GM12878 (cell line): Measurements from ENCODE around the gene HINFP. TPM values are rescaled to one million over a fixed set of nuclear protein-coding genes. Genes with fewer than 3 reads are reported as not detected.

Experiments
- ATAC-seq: fragments of 200-7000 bp; cut with Tn5 transposase; 3 replicates; pipeline ENCODE4 v1.9.1; 2020; ENCODE audit warnings: mild to moderate bottlenecking, moderate library complexity
- BruUV-seq: library from RNA; stranded (reverse); fragments of 400-500 nt; replicated peaks from 2 replicates; lab custom pipeline; 2021; lab: Mats Ljungman, UMichigan
- CTCF ChIA-PET: fragments of 300-600 bp; sonication (Branson Sonifier 250); formaldehyde crosslinking; extraction: SDS; loops from one replicate; lab custom pipeline; 2021; ENCODE audit warnings: inconsistent platforms; lab: Yijun Ruan, JAX
- POLR2A ChIA-PET: fragments of 350-600 bp; formaldehyde crosslinking; extraction: SDS; loops from one replicate; lab custom pipeline; 2021; ENCODE audit warnings: inconsistent platforms; lab: Charles Lee
- RAD21 ChIA-PET: fragments of 300-600 bp; sonication (Branson Sonifier 250); formaldehyde crosslinking; loops from one replicate; lab custom pipeline; 2023; ENCODE audit warnings: antibody characterized with exemption; ENCODE audit not compliant: unreplicated experiment; lab: Charles Lee
- SMC1A ChIA-PET: fragments of 300-600 bp; sonication (Branson Sonifier 250); formaldehyde crosslinking; loops from one replicate; lab custom pipeline; 2023; ENCODE audit not compliant: unreplicated experiment, uncharacterized antibody; lab: Charles Lee
- DNase-seq: peaks from one replicate; pipeline ENCODE4 v3.0.0-alpha.2; 2011; ENCODE audit warnings: low read depth, low spot score
- FAIRE-seq: peaks from 3 replicates; lab custom pipeline; 2011; peaks lifted over from hg19 to GRCh38; lab: Jason Lieb, UNC
- H2AFZ ChIP-seq: 2 replicates; pipeline ENCODE4 v1.6.0; 2011; ENCODE audit warnings: low read depth, low read length, control low read depth; ENCODE audit not compliant: control insufficient read depth
- H3K27ac ChIP-seq: 2 replicates; pipeline ENCODE4 v1.5.1; 2011; ENCODE audit warnings: control low read depth; ENCODE audit not compliant: control insufficient read depth, insufficient read depth
- H3K27me3 ChIP-seq, 2 experiments: replicated peaks in 1 of 2; 2 replicates each; pipeline versions ENCODE4 v1.6.0 to v1.6.1; 2011; ENCODE audit warnings: low read length in 1 of 2; ENCODE audit not compliant: control insufficient read depth in 2 of 2, insufficient read depth in 2 of 2
- H3K36me3 ChIP-seq, 2 experiments: 2 replicates each; pipeline ENCODE4 v1.5.1; 2011; ENCODE audit warnings: low read length in 1 of 2; ENCODE audit not compliant: control insufficient read depth in 2 of 2, insufficient read depth in 2 of 2
- H3K4me1 ChIP-seq: 2 replicates; pipeline ENCODE4 v1.6.1; 2011; ENCODE audit warnings: mild to moderate bottlenecking, low read length, moderate library complexity, mixed read lengths; ENCODE audit not compliant: control insufficient read depth, insufficient read depth
- H3K4me2 ChIP-seq: 2 replicates; pipeline ENCODE4 v1.6.0; 2011; ENCODE audit warnings: control low read depth; ENCODE audit not compliant: control insufficient read depth, insufficient read depth
- H3K4me3 ChIP-seq: fragments of 200-600 bp; sonication (generic); 2 replicates; pipeline ENCODE4 v1.5.1; 2016
- H3K79me2 ChIP-seq: 2 replicates; pipeline ENCODE4 v1.6.0; 2011; ENCODE audit warnings: low read length; ENCODE audit not compliant: control insufficient read depth, insufficient read depth
- H3K9ac ChIP-seq: 2 replicates; pipeline ENCODE4 v1.8.0; 2011; ENCODE audit warnings: low read length, control low read depth, mixed read lengths; ENCODE audit not compliant: control insufficient read depth, insufficient read depth
- H3K9me3 ChIP-seq: replicated peaks from 3 replicates; pipeline ENCODE4 v1.5.1; 2011; ENCODE audit warnings: mild to moderate bottlenecking, low read length; ENCODE audit not compliant: control insufficient read depth, insufficient read depth
- H4K20me1 ChIP-seq: 2 replicates; pipeline ENCODE4 v1.6.0; 2011; ENCODE audit not compliant: control insufficient read depth, insufficient read depth
- BHLHE40 ChIP-seq, 2 experiments: fragments of 450-650 bp in 1 of 2; IDR thresholded peaks; 2 replicates each; pipeline ENCODE4 v1.6.1; 2011 to 2017; ENCODE audit warnings: low read depth in 2 of 2, borderline replicate concordance in 1 of 2, improper control_type of control experiment in 1 of 2, low read length in 1 of 2, mild to moderate bottlenecking in 1 of 2
- CTCF ChIP-seq, 3 experiments: IDR thresholded peaks in 2 of 3; conservative IDR thresholded peaks in 1 of 3; 2 replicates each; pipeline ENCODE4 v1.5.1; 2011; ENCODE audit warnings: low read depth in 3 of 3, low read length in 3 of 3, mild to moderate bottlenecking in 3 of 3, control low read depth in 2 of 3, moderate library complexity in 2 of 3, inconsistent platforms in 1 of 3, mixed read lengths in 1 of 3; ENCODE audit not compliant: control insufficient read depth in 2 of 3, insufficient read depth in 1 of 3; ENCODE audit errors: extremely low read depth in 1 of 3
- WGBS: methylation state at CpG from one replicate; pipeline ENCODE4 v1.1.6; 2016; ENCODE audit warnings: low lambda C conversion rate; ENCODE audit not compliant: insufficient replicate concordance, insufficient coverage; ENCODE audit errors: missing lambda C conversion rate; 5-methylcytosine and 5-hydroxymethylcytosine counted together
- in situ Hi-C: fragments of 300-500 bp; cut with MboI; formaldehyde crosslinking; loops from 9 replicates; pipeline ENCODE4 v1.14.3; 2018; ENCODE audit warnings: mixed read lengths
- intact Hi-C: fragments of 100-400 bp; cut with micrococcal nuclease; formaldehyde crosslinking; loops from one replicate; pipeline ENCODE4 v1.14.2; 2022; ENCODE audit not compliant: unreplicated experiment
- polyA plus RNA-seq, 11 experiments: library from polyadenylated mRNA; depleted of rRNA in 4 of 11; unstranded in 6 of 11; stranded (reverse) in 5 of 11; fragments of >200 nt; fragmentation: Nextera tagmentation in 4 of 11; fragmentation: Illumina TruSeq in 1 of 11; extraction: Ambion mirVana in 4 of 11; extraction: Trizol in 1 of 11; gene quantifications; 1 replicate in 1 of 11; 2 replicates in 10 of 11; pipeline versions ENCODE4 v1.2.1 to v1.2.3, GENCODE V29; 2011 to 2016; ENCODE audit warnings: inconsistent platforms in 2 of 11, missing spikeins in 2 of 11, low read depth in 1 of 11
- total RNA-seq, 4 experiments: library from RNA; depleted of rRNA in 3 of 4; stranded (reverse); fragments of >200 nt in 3 of 4; fragmentation: Illumina TruSeq in 1 of 4; extraction: Trizol in 1 of 4; gene quantifications; 2 replicates each; pipeline versions ENCODE4 v1.2.1 to v1.2.3, GENCODE V29; 2013 to 2021

HINFP gene
- total and polyA plus RNA-seq, 10 of the 15 experiments (the other 5 are each of a cell fraction or from before 2014, with no cell fraction given), result 13.1 to 26.3 (median 18.6) TPM

- Histone ChIP-seq H3K79me2 (no peaks in the 10 kb centered on the region), H3K9ac (no peak overlapping the region), H3K36me3 (no peaks in the 10 kb centered on the region), H3K27me3 (peaks cover 1 to 2% of the 10 kb centered on the region in 2 experiments; a peak in 2 of 4 replicates), H3K9me3 (no peaks in the 10 kb centered on the region), H4K20me1 (no peaks in the 10 kb centered on the region), H2AFZ (no peak overlapping the region)
- DNase-seq, result no peak
- RAD21 ChIA-PET, result interaction anchor here (1.1 to 1.4 kb wide), 2 partner anchors 54 to 168 kb away, joined by 3 read pairs; partner anchors contain the start of gene DPAGT1
- intact Hi-C loops, result no loop called here
- peak in 1 of 3 experiments; percentile 16; a peak in 2 of 6 replicates for TF ChIP-seq CTCF (IDR thresholded peaks at IDR 0.05 in 2 of 3, conservative IDR thresholded peaks at IDR 0.05 in 1 of 3; ENCODE audit: control insufficient read depth in 2 of 3, extremely low read depth in 1 of 3, insufficient read depth in 1 of 3, low read depth in 3 of 3, low read length in 3 of 3)
- TF ChIP-seq BHLHE40 (IDR thresholded peaks at IDR 0.05; ENCODE audit: borderline replicate concordance in 1 of 2, low read depth in 2 of 2, low read length in 1 of 2), result no peak
- TF ChIP-seq, all 136 proteins: peak for 1
- no TSS peak for BruUV-seq
- in situ Hi-C loops, result no loop called here
- CTCF ChIA-PET, result interaction anchor here (0.6 to 1.7 kb wide), 5 partner anchors 10 to 173 kb away, joined by 3 read pairs; partner anchors contain the start of gene NLRX1
- Histone ChIP-seq H3K4me1 (no peaks in the 10 kb centered on the region), H3K27ac (no peak overlapping the region), H3K4me2 (no peak overlapping the region), H3K4me3 (no peak overlapping the region)
- FAIRE-seq (no peak), ATAC-seq (peak; percentile 88)
- POLR2A ChIA-PET, result interaction anchor here (0.6 kb wide), 1 partner anchor 150 kb away, joined by 4 read pairs; no protein-coding TSS in a partner anchor
- SMC1A ChIA-PET, result interaction anchor here (0.6 to 1.0 kb wide), 3 partner anchors 14 to 477 kb away, joined by 3 to 4 read pairs (median 3); partner anchors contain the start of gene TREH
- 14% methylated on average over 8 of the region's 8 CpGs for WGBS
These were observed 34.5 kb downstream of the HINFP start for GRCh38 chr11:119155733-119156492.
